ENCODE data around the gene VSX1. TPM values are rescaled to one million over a fixed set of nuclear protein-coding genes. Genes with fewer than 3 reads are reported as not detected.

Gene VSX1
- polyA plus RNA-seq, 1 experiment: 0.06 TPM

- ChIA-PET POLR2A (no interaction called here), CTCF (interaction anchor here (1.3 kb wide), 1 partner anchor 77 kb away, joined by 3 read pairs; no protein-coding TSS in a partner anchor)
- peaks cover 50% of the 10 kb centered on the region for H3K27me3 ChIP-seq (ENCODE audit: control insufficient read depth, insufficient read depth, low read length)
- TF ChIP-seq CTCF (IDR thresholded peaks at IDR 0.05; ENCODE audit: low read depth, low read length): no peak
- no peak overlapping the region for H3K27ac ChIP-seq (ENCODE audit: low read depth, low read length)
- DNase-seq (ENCODE audit: low read depth, low spot score): no peak
- H3K9me3 ChIP-seq (ENCODE audit: control insufficient read depth, insufficient read depth, low read length): peaks cover 5% of the 10 kb centered on the region
- no peak overlapping the region for H3K4me3 ChIP-seq (ENCODE audit: low read depth, low read length)
These were observed 9.6 kb downstream of the VSX1 start for GRCh38 chr20:25072226-25072811.

- ChIA-PET POLR2A (interaction anchor here (0.7 kb wide), 1 partner anchor 71 kb away, joined by 3 read pairs; no protein-coding TSS in a partner anchor), CTCF (interaction anchor here (1.3 to 2.4 kb wide), 2 partner anchors 76 to 78 kb away, joined by 3 to 7 read pairs; no protein-coding TSS in a partner anchor)
- Histone ChIP-seq H3K27ac (ENCODE audit: low read depth, low read length) (no peak overlapping the region), H3K4me3 (ENCODE audit: low read depth, low read length) (no peak overlapping the region), H3K27me3 (ENCODE audit: control insufficient read depth, insufficient read depth, low read length) (peaks cover 44% of the 10 kb centered on the region), H3K9me3 (ENCODE audit: control insufficient read depth, insufficient read depth, low read length) (peaks cover 7% of the 10 kb centered on the region)
- no peak for DNase-seq (ENCODE audit: low read depth, low spot score)
- no peak for TF ChIP-seq CTCF (IDR thresholded peaks at IDR 0.05; ENCODE audit: low read depth, low read length)
These were observed 10.2 kb downstream of the VSX1 start for GRCh38 chr20:25071734-25072133.

DNA sequence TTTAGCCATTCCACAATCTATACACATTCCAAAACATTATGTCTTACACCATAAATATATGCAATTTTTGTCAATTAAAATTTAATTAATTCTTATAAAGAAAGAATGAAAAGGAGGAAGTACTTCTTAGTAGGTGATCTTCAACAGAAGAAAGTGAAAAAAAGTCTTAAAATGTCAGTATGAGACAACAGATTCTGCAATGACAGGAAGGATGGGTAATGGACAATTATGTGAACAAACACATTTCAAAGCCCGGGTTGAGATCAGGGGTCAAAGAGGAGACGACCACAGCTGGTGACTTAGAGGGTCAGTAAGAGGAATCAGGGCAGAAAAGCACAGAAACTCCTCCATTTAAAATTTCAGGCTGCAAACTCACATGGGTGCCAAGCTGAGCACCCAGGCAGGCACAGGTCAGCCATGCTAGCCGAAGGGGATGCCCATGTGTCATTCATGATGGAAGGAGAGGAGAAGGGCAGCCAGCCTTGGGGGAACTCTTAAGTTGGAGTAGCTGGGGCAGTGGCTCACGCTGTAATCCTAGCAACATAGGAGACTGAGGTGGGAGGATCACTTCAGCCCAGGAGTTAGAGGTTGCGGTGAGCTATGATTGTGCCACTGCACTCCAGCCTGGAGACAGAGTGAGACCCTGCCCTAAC, 11.0 kb downstream of the VSX1 start:
- Histone ChIP-seq H3K27me3 (ENCODE audit: control insufficient read depth, insufficient read depth, low read length) (peaks cover 43% of the 10 kb centered on the region), H3K9me3 (ENCODE audit: control insufficient read depth, insufficient read depth, low read length) (peaks cover 7% of the 10 kb centered on the region), H3K4me3 (ENCODE audit: low read depth, low read length) (no peak overlapping the region), H3K27ac (ENCODE audit: low read depth, low read length) (no peak overlapping the region)
- no peak for DNase-seq (ENCODE audit: low read depth, low spot score)
- CTCF ChIA-PET: interaction anchor here (1.3 to 2.4 kb wide), 2 partner anchors 75 to 77 kb away, joined by 3 to 7 read pairs; no protein-coding TSS in a partner anchor
- POLR2A ChIA-PET: interaction anchor here (0.7 kb wide), 1 partner anchor 70 kb away, joined by 3 read pairs; no protein-coding TSS in a partner anchor
- no peak for TF ChIP-seq CTCF (IDR thresholded peaks at IDR 0.05; ENCODE audit: low read depth, low read length)

DNA sequence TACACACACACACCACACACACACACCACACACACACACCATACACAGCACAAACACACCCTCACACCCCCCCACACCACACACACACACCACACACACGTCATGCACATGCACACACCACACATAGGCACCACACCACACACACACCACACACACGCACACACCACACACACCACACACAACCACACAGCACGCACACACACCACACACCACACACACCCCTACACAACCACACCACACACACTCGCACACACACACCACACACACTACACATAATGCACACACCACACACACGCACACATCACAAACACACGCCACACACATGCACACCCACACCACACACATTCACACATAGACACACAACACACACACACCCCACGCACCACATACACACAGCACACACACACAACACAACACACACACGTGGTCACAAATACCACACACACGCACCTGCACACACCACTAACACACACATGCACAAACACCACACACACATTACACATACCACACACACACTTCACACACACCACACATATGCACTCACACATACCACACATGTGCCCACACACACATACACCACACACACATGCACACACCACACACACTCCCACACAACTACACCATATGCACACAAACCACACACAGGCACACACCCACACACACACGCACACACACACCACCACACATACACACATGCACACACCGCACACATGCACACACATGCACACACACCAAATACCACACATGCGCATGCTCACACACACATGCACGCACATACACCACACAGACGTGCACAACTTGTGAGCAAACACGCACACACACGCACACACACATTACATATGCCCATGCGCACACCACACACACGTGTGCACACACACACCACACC, 14.6 kb downstream of the VSX1 start:
- POLR2A ChIA-PET: no interaction called here

More for the DNA sequence above, 14.6 kb downstream of the VSX1 start:
- H3K4me3 ChIP-seq (ENCODE audit: low read depth, low read length): no peak overlapping the region
- CTCF ChIA-PET: interaction anchor here (8.7 kb wide), 1 partner anchor 70 kb away, joined by 147 read pairs; no protein-coding TSS in a partner anchor
- H3K27ac ChIP-seq (ENCODE audit: low read depth, low read length): no peak overlapping the region
- no peak for TF ChIP-seq CTCF (IDR thresholded peaks at IDR 0.05; ENCODE audit: low read depth, low read length)
- peaks cover 7% of the 10 kb centered on the region for H3K9me3 ChIP-seq (ENCODE audit: control insufficient read depth, insufficient read depth, low read length)
- H3K27me3 ChIP-seq (ENCODE audit: control insufficient read depth, insufficient read depth, low read length): peaks cover 53% of the 10 kb centered on the region
- DNase-seq (ENCODE audit: low read depth, low spot score): no peak
